ENCODE data around the gene WIPF2.
A peak's percentile ranks its signal among the peaks of the same experiment; 100 is the strongest.

Gene WIPF2

DNA sequence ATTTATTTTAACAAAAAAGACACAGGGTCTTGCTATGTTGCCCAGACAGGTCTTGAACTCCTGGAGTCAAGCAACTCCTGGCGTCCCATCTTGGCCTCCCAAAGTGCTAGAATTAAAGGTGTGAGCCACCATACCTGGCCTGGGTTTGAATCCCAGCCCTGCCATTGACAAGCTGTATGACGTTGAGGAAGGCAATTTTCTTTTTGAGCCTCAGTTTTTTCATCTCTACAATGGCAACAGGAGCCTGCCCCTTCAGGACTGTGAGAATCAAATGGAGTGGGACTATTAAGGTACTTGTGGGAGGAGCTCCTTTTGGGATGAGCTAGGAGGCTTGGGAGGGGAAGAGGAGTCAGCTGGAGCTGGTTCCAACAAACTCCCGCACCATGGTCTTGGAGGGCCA lies 96.1 kb downstream of the WIPF2 start:
- DNase-seq (ENCODE audit: low read depth in 2 of 2), result no peak

DNA sequence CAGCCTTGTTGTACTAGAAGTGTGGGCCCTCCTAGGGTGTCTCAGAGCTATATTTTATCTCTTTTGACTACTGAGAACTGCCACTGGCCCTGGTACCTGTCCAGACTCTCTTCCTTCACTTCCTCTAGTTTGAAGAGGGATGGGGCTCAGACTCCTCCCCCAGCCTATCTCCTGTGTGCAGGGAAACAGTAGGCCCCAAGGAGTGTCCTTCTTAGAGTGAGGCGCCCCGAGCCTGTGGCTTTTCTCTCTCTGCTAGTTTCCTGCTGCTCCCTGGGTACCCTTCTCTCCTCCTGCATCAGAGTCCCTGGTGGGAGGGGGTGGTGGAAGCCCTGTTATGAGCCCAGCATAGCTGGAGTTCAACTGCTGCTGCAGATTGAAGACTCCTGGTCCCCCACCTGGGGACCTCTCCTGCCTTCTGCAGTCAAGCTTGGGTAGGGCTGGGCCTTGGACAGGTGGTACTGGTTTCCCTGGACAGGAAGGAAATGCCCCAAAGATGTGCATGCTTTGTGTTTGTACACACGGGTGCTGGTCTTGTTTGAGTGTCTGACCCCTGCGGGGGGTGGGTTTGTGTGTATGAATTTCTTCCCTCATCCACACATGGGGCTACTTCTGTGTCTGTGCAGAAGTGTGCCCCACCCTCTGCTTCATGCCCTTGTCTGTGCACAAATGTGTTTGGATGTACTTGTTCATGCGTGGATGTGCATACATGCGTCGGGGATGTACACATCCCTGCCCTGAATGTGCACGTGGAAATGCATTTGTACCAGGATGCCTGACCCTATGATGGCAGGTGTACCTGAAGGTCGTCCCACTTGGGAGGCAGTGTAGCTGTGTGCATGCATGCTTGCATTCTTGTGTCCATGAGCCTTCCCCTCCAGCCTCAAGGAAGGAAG lies 96.8 kb downstream of the WIPF2 start:
- no peak for DNase-seq (ENCODE audit: low read depth in 2 of 2)

DNA sequence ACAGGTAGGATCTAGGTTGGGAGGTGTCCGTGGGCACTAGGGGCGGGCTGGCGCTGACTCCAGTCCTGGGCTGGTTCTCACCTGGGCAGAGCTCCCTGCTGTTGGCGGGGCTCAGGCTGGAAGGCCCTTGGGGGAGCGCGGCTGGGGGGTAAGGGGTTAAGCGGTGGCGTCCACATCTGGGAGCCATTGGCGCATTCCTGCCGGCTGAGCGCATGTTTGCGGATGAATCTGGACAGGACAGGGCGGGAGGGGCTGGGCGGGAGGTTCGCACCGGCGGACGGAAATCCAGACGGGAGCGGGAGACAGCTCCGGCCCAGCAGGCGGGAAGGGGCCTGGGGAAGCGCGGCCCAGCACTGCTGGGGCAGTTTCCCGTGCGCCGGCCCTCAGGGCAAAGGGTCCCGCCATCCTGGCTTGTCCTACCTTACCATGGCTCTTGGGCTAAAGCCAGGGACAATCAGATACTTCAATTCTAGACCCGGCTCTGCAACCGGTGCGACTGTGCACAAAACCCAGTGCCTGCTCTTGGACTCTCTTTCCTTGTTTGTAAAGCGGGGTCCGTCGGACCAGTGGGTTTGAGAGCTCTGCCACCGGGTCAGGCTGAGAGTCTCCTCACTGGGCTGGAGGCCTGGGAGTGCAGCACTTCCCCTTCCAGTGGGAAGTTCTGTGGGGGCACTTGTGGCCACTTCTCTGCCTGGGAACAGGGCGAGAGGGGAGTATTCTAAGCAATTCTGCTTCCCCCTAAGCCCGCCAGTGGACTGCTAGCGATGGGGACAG lies 97.7 kb downstream of the WIPF2 start:
- no peak for DNase-seq (ENCODE audit: low read depth in 2 of 2)

DNA sequence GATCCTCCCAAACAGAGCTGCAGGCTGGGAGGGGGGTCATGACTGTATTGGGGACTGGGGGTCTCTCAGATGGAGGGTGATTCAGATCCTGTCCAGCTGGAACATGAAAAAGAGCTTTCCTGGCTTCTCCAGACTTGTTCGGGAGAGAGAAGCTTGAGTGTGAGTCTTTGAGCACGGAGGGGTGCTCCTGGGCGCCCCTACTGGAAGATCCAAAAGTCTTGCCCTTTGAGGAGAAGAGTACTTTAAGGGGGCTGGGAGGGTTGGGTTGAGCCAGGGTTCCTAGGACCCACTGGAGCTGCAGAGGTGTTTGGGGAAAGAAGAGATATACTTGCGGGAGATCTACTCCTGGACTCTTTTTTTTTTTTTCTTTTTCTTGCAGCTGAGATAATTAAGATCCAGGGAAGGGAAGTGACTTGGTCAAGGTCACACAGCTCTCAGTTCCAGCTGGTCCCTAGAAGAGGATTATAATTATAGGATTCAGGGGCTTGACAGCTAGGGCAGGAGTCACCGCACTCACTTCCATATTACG lies 98.3 kb downstream of the WIPF2 start:
- no peak for DNase-seq (ENCODE audit: low read depth in 2 of 2)

DNA sequence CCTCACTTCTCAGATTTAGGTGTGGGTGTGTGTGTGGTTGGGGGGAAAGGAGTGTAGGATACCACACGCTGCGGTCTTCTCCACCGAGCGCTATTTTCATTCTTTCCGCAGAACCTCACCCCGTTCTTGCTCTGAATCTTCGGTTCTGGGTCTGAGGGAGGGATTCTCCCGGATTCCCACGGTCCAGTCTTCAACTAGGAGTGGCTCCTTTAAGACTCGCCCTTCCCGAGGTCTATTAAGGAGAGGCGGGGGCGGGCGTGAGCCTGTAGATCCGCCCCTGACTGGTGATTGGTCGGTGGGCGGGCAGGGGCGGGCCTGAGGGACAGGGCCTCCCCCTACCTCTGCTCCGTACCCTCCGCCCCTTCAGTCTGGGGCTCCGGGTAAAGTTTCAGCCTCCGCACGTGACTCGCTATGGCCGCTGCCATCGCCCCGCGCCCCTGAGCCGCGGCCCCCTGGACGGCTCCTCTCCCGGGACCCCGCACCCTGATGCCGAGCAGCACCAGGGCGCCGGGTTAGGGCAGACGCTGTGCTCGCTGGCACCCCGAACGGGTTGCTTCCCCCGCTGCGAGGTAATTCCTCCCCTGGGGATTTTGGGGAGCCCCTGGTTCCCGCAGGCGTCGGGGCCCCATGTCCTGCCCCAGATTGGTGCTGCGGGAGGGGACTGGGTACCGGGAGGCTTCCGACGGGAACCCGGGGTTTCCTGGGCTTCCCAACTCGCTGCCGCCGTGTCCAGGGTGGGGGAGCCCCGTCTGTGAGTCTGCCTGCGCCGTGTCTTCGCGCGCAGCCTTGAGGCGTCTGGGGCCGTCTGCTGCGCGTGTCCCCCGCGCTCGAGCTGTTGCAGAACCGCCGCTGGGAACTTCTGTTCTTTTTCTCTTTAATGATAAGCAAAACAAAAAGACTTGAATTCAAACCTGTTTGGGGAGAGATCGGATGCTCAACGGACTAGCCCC lies 99.1 kb downstream of the WIPF2 start:
- DNase-seq (ENCODE audit: low read depth in 2 of 2), result peak; percentile 86 to 94

DNA sequence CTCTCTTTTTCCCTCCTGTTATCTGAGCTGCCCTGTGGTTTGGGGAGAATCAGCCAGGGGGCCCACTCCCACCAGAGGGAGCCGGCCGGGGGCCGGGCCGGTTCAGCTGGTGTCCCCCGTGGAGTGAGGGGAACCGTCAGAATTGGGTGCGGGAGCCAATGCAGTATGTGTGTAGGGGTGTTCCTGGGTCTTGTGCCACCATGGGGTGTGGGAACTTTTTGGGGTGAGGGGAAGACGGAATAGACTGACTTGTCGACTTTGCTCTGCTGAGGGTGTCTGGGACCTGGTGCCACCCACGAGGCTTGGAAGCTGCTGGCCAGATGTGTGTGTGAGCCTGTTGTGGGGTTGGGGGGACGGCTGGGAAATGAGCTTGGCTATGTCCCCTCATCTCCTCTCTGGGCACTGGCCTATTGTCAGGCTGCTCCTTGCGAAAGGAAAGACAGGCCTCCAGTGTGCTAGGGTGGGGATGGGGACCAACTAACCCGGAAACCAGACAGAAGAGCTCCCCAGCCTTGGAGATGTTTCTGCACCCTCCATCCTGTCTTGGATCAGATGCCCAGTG lies 99.8 kb downstream of the WIPF2 start:
- DNase-seq (ENCODE audit: low read depth in 2 of 2), result no peak

DNA sequence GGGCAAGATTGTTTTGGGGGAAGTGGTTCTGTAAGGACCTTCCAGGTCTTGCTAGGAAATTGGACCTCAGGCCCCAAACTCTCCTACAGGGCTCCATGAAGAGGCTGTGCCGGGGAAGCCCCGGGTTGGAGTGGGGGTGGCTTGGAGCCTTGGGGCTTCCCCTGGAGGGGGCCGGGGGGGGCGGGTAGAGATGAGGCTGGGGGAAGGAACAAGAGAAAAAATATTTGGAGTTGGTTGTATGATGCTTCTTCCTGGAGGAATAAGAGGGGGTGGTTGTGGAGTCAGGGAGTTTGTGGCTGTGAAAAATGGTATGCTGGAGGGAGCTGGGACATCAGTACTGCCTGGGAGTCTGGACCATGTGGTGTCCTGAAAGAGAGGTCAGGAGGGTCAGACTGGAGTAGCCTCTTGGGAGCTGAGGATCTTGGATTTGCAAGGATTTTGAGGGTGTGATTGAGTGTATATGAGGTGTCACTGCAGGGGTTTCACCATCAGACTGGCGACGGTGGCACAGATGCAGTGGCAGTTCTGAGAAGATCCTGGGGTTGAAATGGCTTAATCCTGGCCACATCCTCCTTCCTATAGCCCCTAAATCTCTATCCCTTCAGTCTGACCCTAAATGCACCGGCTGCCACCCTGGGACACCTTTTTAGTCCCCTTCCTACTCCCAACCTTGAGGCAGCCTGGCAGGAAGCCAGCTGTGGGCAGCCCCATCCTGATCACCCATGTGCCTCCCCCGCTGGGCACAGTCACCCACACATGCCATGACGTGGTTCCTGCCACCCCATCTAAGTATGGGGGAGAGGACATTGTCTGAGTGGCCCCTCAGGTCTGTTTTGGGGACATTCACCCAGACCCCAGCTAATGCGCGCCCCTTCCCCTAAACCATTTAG lies 100.8 kb downstream of the WIPF2 start:
- DNase-seq (ENCODE audit: low read depth in 2 of 2), result no peak

DNA sequence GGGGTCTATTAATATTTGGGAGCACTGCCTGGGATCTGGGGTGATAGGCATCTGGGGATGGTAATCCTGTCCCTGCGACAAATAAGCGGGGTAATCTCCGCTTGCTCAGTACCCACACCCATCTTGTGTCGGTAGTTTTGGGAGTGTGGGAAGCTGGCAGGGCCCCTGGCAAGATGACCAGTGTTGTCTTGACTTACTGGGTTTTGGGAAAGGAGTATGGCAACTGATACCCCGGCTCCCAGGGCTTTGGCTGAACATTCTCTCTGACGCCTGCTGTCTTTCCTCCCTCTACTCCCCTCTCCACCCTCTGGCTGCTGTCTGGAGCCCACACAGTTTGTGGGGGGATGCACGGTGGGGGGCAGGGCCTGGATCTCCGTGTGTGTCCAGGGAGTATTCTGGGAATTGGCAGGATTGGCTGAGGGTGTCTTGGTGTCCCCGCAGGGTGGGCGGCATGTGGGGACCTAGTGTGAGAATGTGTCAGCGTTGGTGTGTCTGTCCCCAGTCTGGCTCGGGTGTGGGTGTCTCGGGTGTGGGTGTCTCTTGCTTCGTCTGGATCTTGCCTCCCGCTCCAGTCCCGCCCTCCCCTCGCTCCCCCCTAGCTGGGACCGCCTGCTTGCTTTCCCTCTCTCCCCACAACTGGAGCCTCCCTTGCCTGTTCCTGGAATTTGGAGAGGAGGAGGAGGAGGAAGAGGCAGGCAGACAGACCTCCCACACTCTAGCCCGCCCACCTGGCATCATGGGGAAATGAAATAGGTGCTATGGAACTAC lies 101.8 kb downstream of the WIPF2 start:
- no peak for DNase-seq (ENCODE audit: low read depth in 2 of 2)

DNA sequence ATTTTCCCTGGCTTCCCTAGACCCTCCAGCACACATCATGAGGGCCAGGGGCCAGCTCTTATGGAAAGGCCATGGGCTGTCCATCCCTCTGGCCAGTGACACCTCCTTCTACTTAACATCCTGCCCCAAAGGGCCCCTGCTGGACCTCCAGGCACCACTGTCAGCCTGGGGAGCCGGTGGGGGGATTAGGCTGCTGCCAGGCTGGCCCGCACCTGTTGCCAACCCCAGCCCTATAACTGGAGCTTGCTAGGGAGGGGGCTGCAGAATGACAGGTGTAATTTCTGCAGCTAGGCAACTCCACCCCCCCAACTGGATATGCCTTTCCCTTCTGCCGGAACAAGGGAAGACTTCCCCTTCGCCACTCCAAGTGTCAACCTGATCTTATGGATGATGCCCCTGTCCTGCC lies 102.4 kb downstream of the WIPF2 start:
- DNase-seq (ENCODE audit: low read depth in 2 of 2), result no peak

DNA sequence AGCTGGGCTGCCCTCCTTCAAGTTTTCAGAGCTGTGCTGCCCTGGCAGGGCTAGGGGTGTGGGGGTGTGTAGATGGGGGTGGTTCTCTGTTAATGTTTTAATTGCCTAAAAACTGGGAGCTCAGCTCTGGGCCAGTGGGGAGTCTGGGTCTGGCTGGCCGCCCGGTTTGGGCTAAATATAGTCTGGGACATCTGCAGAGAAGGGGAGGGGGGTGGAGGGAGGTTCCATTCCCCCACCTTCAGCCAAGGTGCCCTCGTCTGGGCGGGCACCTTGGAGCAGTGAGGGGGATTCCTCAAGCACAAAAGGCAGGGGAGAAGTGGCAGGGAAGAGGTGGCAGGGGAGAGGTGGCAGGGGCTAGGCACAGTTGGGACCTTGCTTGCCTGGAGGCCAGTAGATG lies 102.9 kb downstream of the WIPF2 start:
- no peak for DNase-seq (ENCODE audit: low read depth in 2 of 2)

DNA sequence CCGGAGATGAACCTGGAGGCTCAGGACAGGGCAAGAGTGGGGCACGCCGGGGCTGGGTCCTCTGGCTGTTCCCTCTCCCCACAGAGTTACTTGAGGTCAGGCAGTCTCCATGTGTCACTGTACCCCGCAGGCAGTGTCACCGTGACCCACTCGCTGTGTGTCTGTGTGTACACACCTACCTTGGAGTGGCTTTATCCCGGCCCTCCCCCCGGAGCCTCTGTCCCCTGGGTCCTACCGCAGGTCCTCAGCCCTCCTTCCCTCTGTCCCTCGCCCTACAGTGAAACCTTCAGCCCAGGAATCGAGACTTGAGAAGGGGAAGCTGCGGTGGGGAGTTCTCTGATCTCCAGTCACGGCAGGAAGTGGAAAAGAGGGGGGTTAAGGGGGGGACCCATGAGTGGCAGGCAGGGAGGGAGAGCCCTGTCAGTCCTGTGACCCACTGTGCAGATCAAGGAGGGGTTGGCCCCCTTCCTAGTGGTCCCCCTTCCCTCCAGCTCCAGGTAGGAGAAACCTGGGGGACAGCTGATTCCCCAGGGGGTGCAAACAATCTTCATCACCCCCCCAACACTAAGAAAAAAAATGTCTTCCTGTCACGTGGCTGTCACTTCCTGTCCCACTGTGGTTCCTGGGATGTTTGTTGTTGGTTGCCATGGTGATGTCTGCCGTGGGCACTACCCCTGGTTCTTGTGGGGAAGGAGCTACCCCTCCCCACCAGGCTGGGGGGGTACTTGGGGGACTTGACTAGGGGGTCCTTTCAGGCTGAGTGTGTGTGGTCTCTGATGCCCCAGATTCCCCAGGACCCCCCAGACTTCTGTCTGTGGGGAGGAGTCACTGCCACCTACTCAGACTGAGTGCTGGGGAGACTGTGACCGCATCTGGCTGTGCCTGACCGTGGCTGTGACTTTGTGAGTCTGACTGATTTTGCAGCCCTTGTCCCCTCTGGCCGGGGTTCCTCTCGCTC lies 103.5 kb downstream of the WIPF2 start:
- DNase-seq (ENCODE audit: low read depth in 2 of 2), result peak; percentile 58 to 73

DNA sequence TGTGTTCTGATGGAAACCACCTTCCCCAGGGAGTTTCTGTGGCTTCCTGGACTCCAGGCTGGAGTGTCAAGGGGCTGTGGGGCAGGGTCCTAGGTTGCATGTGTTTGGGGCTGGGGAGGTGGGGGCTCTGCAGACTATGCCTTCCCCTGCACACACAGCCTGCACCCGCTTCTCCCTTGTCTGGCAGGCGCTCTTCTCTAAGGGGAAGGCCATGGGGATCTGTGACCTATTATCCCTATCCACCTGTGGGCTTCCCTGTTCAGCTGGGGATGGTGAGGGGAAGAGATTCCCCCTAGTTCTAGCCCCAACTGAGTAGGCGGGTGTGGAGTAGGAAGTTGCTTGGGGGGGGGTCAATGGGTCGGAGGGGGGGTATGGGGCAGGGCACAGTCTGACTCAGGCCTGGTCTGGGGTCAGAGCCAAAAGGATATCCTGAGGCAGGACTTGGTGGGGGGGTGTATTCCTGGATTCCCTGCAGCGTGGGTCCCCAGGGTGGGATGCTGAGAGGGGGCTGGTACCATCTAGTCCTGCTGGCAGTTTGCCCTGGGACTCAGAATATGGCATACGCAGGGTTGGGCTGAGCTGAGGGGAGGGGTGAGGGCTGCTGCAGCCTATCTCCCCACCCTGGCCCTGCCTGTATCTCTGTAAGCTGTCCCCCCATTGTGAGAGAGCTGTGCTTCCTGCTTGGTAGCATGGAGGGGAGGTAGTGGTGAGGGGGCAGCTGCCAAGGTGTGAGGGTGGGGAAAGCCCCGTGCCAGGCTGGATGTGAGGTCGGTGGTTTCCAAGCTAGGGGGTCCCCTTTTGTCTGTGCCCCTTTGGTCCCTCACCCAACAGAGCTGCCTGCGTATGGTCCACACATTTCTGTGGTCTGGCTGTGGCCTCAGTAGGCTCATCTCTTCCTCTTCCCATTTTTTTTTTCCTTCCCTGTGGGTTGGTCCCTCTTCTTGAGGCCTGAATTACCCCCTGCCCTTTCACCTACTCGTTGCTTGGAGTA lies 104.6 kb downstream of the WIPF2 start:
- DNase-seq (ENCODE audit: low read depth in 2 of 2), result no peak

DNA sequence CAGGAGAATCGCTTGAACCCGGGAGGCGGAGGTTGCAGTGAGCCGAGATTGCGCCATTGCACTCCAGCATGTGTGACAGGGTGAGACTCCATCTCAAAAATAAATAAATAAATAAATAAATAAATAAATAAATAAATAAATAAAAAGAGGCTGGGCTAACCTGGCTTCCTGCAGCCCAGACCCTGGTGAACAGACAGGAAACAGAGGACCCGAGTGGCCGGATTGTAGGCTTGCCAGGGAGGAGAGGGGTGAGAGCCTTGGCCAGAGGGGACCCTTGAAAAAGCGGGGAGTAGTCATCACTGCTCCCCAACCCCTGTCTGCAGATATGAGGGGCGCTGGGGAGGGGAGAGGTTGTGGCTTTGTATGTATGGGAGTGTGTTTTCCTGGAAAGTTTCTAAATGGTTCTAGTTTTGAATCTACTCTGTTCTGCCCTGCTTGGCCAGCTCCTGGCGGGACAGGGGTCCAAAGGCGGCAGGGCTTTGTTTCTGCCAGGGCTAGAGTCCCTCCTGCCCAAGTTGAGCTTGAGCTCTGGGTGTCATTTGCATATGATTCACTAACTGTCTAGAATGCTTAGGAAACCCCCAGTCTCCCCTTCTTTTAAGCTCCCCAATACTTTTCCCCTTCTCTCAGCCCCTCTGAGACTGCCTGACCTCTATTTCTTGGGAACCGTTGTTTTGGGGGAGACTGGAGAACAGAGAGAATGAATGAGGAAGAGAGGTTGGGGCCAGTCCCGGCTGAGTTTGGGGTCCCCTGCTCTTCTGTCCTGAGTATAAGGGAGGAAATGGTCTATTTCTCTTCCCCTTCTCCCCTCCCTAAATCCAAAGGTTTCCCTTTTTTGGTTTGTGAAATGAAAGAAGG lies 106.3 kb downstream of the WIPF2 start:
- DNase-seq (ENCODE audit: low read depth in 2 of 2), result no peak

DNA sequence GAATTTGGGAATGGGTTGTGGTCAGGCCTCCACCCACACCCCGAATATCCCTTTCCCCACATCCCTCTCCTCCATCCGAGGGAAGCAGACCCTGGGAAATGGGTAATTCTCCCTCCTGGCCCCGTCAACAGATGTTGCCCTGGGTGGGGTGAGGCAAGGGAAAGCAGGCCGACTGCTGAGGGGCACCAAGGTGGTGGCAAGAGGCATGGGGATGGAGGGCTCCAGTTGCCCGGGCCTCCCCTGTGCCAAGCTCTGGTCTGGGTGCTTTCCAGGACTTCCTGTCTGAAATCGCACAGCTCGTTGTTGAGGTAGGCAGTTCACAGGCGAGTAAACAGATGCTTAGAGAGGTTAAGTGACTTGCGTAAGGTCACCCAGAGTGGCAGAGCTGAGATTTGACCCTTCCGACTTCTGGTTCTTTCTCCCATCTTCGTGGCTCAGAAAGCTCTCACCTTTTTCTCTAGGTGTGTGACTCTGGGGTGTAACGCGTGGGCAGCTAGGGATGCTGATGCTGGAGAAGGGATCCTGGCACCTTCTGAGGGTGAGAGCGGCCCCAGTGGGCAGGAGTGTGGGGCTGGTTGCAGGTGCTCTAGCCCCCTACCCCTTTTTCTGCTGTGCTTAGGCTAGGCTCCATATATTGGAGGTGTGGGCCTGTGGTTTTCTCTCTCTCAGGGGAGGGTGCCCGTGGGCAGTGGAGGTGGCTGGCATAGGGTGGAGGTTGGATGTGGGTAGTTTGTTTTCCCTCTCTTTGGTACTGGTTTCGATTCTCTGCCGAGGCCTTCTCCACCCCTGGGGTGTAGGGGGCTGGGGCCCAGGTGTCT lies 107.1 kb downstream of the WIPF2 start:
- DNase-seq (ENCODE audit: low read depth in 2 of 2), result no peak

DNA sequence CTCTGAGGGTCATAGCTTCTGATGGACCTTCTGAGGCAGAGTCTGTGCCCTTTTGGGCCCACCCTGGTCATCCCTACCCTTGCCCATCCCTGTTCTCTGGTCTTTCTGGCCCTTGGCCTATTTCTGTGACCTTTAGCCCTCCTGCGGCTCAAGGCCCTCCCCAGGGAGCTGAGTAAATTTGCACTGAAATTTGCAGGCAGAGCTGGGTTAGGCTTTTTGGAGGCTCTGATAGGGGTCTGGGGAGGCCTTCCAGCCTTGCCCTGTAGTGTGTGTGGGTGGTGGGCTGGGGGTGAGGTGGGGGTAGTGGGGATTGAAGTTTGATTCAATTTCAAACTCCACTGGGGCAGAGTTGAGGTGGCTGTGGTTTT lies 107.7 kb downstream of the WIPF2 start:
- no peak for DNase-seq (ENCODE audit: low read depth in 2 of 2)
